ENCODE data around the gene EHBP1. TPM values are rescaled to one million over a fixed set of nuclear protein-coding genes. Genes with fewer than 3 reads are reported as not detected.

Gene EHBP1
- total RNA-seq, 2 donors from 2014 or later: 34.6 to 49.8 TPM

GRCh38 chr2:62660087-62660486 is 45.4 kb upstream of the EHBP1 start:
- Mint-ChIP-seq H3K9me3 (no peaks in the 10 kb centered on the region), H3K36me3 (ENCODE audit: low read depth) (no peaks in the 10 kb centered on the region), H3K4me1 (no peaks in the 10 kb centered on the region), H3K27me3 (ENCODE audit: insufficient read depth) (no peaks in the 10 kb centered on the region), H3K4me3 (no peak overlapping the region), H3K27ac (no peak overlapping the region)
- H3K4me1 ChIP-seq (ENCODE audit: control insufficient read depth, insufficient read depth, low read length): no peaks in the 10 kb centered on the region
- 87 to 100% methylated on average over 2 of the region's 2 CpGs for WGBS, 2 experiments (ENCODE audit: insufficient coverage in 1 of 2, insufficient read length in 1 of 2)
- no peaks in the 10 kb centered on the region for H3K36me3 ChIP-seq (ENCODE audit: control insufficient read depth, insufficient read depth, low read length)
- H3K9me3 ChIP-seq (ENCODE audit: control insufficient read depth, low read length): no peaks in the 10 kb centered on the region
- no peaks in the 10 kb centered on the region for H3K27me3 ChIP-seq (ENCODE audit: control insufficient read depth, insufficient read depth, low read length, poor library complexity, severe bottlenecking)
- H3K9ac ChIP-seq (ENCODE audit: extremely low read depth, low read length, poor library complexity, severe bottlenecking): no peak overlapping the region
- TF ChIP-seq CTCF (conservative IDR thresholded peaks at IDR 0.05): no peak
- DNase-seq: no peak
- H3K27ac ChIP-seq (ENCODE audit: low read depth, low read length): no peak overlapping the region
- H3K4me3 ChIP-seq (ENCODE audit: low read length): no peak overlapping the region

GRCh38 chr2:62660582-62661262 is 44.8 kb upstream of the EHBP1 start:
- no peak for TF ChIP-seq CTCF (conservative IDR thresholded peaks at IDR 0.05)
- Histone ChIP-seq H3K27ac (ENCODE audit: low read depth, low read length) (no peak overlapping the region), H3K27me3 (ENCODE audit: control insufficient read depth, insufficient read depth, low read length, poor library complexity, severe bottlenecking) (no peaks in the 10 kb centered on the region), H3K4me1 (ENCODE audit: control insufficient read depth, insufficient read depth, low read length) (no peaks in the 10 kb centered on the region), H3K36me3 (ENCODE audit: control insufficient read depth, insufficient read depth, low read length) (no peaks in the 10 kb centered on the region), H3K4me3 (ENCODE audit: low read length) (no peak overlapping the region), H3K9me3 (ENCODE audit: control insufficient read depth, low read length) (no peaks in the 10 kb centered on the region), H3K9ac (ENCODE audit: extremely low read depth, low read length, poor library complexity, severe bottlenecking) (no peak overlapping the region)
- Mint-ChIP-seq H3K4me3 (no peak overlapping the region), H3K4me1 (no peaks in the 10 kb centered on the region), H3K9me3 (no peaks in the 10 kb centered on the region), H3K36me3 (ENCODE audit: low read depth) (no peaks in the 10 kb centered on the region), H3K27me3 (ENCODE audit: insufficient read depth) (no peaks in the 10 kb centered on the region), H3K27ac (no peak overlapping the region)
- DNase-seq: no peak
- WGBS, 2 experiments (ENCODE audit: insufficient coverage in 1 of 2, insufficient read length in 1 of 2): 98% methylated on average over 2 of the region's 2 CpGs; no CpG with 5 or more reads in 1 of the 2 experiments

- H3K9me3 Mint-ChIP-seq: no peaks in the 10 kb centered on the region
- no peak overlapping the region for H3K4me3 ChIP-seq (ENCODE audit: low read length)
- H3K9me3 ChIP-seq (ENCODE audit: control insufficient read depth, low read length): no peaks in the 10 kb centered on the region
- H3K36me3 ChIP-seq (ENCODE audit: control insufficient read depth, insufficient read depth, low read length): no peaks in the 10 kb centered on the region
- no peak for DNase-seq
- no peak overlapping the region for H3K4me3 Mint-ChIP-seq
- no peaks in the 10 kb centered on the region for H3K36me3 Mint-ChIP-seq (ENCODE audit: low read depth)
- H3K27ac Mint-ChIP-seq: no peak overlapping the region
- H3K4me1 ChIP-seq (ENCODE audit: control insufficient read depth, insufficient read depth, low read length): no peaks in the 10 kb centered on the region
- 83 to 93% methylated on average over 3 of the region's 3 CpGs for WGBS, 2 experiments (ENCODE audit: insufficient coverage in 1 of 2, insufficient read length in 1 of 2)
- no peak overlapping the region for H3K9ac ChIP-seq (ENCODE audit: extremely low read depth, low read length, poor library complexity, severe bottlenecking)
- TF ChIP-seq CTCF (conservative IDR thresholded peaks at IDR 0.05): no peak
- no peaks in the 10 kb centered on the region for H3K4me1 Mint-ChIP-seq
- no peak overlapping the region for H3K27ac ChIP-seq (ENCODE audit: low read depth, low read length)
- no peaks in the 10 kb centered on the region for H3K27me3 Mint-ChIP-seq (ENCODE audit: insufficient read depth)
- no peaks in the 10 kb centered on the region for H3K27me3 ChIP-seq (ENCODE audit: control insufficient read depth, insufficient read depth, low read length, poor library complexity, severe bottlenecking)
Measured at GRCh38 chr2:62661263-62661635, 44.3 kb upstream of the EHBP1 start.

All from endodermal cell (in vitro differentiated cells).